NB4 (cell line): ENCODE measurements around the gene RELT.

ENCODE experiments used
- POLR2A ChIP-seq: IDR thresholded peaks from 2 replicates; pipeline ENCODE4 v1.6.1; 2011; ENCODE audit warnings: mild to moderate bottlenecking; ENCODE audit not compliant: insufficient read length; ENCODE audit errors: extremely low read depth
- TF ChIP-seq, protein P1 (sequence below): IDR thresholded peaks from one replicate; pipeline ENCODE4 v1.5.1; 2012; ENCODE audit warnings: low read depth, low read length

DNA sequence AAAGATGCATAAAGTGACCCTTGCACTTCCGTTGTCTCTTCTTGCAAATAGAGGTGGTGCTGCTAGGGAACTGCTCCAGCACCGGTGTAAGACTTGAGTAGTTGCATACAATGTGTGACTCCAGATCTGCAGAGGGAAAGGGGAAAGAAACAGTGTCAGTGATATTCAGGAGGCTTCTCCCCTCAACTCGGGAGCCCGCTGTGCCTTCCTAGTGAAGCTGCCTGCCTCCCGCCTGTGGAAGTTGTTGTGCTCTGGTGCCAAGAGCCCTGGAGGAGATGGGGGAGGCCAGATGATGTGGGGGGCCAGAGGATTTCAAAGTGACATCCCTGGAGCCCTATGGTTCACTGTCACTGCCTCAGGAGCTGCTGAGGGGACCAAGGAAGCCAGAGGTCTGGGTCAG is 30.4 kb downstream of the RELT start:
- no peak for TF ChIP-seq POLR2A
- TF ChIP-seq, protein P1, sequence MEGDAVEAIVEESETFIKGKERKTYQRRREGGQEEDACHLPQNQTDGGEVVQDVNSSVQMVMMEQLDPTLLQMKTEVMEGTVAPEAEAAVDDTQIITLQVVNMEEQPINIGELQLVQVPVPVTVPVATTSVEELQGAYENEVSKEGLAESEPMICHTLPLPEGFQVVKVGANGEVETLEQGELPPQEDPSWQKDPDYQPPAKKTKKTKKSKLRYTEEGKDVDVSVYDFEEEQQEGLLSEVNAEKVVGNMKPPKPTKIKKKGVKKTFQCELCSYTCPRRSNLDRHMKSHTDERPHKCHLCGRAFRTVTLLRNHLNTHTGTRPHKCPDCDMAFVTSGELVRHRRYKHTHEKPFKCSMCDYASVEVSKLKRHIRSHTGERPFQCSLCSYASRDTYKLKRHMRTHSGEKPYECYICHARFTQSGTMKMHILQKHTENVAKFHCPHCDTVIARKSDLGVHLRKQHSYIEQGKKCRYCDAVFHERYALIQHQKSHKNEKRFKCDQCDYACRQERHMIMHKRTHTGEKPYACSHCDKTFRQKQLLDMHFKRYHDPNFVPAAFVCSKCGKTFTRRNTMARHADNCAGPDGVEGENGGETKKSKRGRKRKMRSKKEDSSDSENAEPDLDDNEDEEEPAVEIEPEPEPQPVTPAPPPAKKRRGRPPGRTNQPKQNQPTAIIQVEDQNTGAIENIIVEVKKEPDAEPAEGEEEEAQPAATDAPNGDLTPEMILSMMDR, result no peak
